Gastroesophageal sphincter (tissue), 4 donors: ENCODE data around the gene STARD9. TPM values are rescaled to one million over a fixed set of nuclear protein-coding genes. Genes with fewer than 3 reads are reported as not detected.

Experiments used
- ATAC-seq: fragments of 150-250 bp; one replicate; pipeline ENCODE4 v1.9.1; 2016; ENCODE audit warnings: mild to moderate bottlenecking, moderate library complexity
- H3K27ac ChIP-seq, 4 donors: fragments of 200-600 bp; sonication (generic) in 3 of 4; 1 replicate in 3 of 4; 2 replicates in 1 of 4; pipeline ENCODE4 v1.5.1; 2016 to 2019
- H3K27me3 ChIP-seq: fragments of 200-600 bp; sonication (generic); one replicate; pipeline ENCODE4 v1.5.1; 2019
- H3K36me3 ChIP-seq, 2 donors: fragments of 200-600 bp; sonication (generic); one replicate each; pipeline ENCODE4 v1.5.1; 2019; ENCODE audit warnings: control low read depth in 1 of 2
- H3K4me1 ChIP-seq, 3 donors: fragments of 200-600 bp; sonication (generic); 1 replicate in 2 of 3; 2 replicates in 1 of 3; pipeline ENCODE4 v1.5.1; 2016 to 2019; ENCODE audit warnings: control low read depth in 2 of 3
- H3K4me3 ChIP-seq, 2 donors: fragments of 200-600 bp; sonication (generic); one replicate each; pipeline ENCODE4 v1.5.1; 2019; ENCODE audit warnings: mild to moderate bottlenecking in 1 of 2, moderate library complexity in 1 of 2
- H3K9me3 ChIP-seq, 3 donors: fragments of 200-600 bp; sonication (generic); one replicate each; pipeline ENCODE4 v1.5.1; 2017 to 2019; ENCODE audit warnings: control low read depth in 2 of 3
- CTCF ChIP-seq, 4 experiments: fragments of 200-600 bp in 2 of 4; fragments of 450-650 bp in 2 of 4; sonication (generic) in 1 of 4; IDR thresholded peaks; one replicate each; pipeline ENCODE4 v1.5.1; 2017 to 2019; ENCODE audit warnings: antibody characterized with exemption in 4 of 4, mild to moderate bottlenecking in 2 of 4, moderate library complexity in 2 of 4
- EP300 ChIP-seq: sonication (generic); formaldehyde crosslinking; IDR thresholded peaks from one replicate; pipeline ENCODE4 v1.6.1; 2017; ENCODE audit warnings: antibody characterized with exemption, mild to moderate bottlenecking
- POLR2A ChIP-seq, 2 donors: fragments of 450-650 bp; IDR thresholded peaks; one replicate each; pipeline ENCODE4 v1.6.1; 2017; ENCODE audit warnings: antibody characterized with exemption in 2 of 2, mild to moderate bottlenecking in 2 of 2, moderate library complexity in 1 of 2
- POLR2AphosphoS5 ChIP-seq: sonication (generic); formaldehyde crosslinking; IDR thresholded peaks from one replicate; pipeline ENCODE4 v1.6.1; 2017; ENCODE audit warnings: antibody characterized with exemption
- WGBS, 2 donors: methylation state at CpG; one replicate each; pipeline ENCODE4 v1.1.5; 2018; ENCODE audit warnings: low coverage in 1 of 2; 5-methylcytosine and 5-hydroxymethylcytosine counted together
- total RNA-seq, 4 donors: library from RNA; depleted of rRNA; stranded (reverse); fragments of >200 nt; gene quantifications; one replicate each; pipeline ENCODE4 v1.1.0, GENCODE V29; 2016

Gene STARD9
- total RNA-seq, 4 donors from 2014 or later, result 15.5 to 78.4 (median 29.1) TPM

GRCh38 chr15:42711746-42712145 is 136.3 kb downstream of the STARD9 start:
- no peak for TF ChIP-seq POLR2AphosphoS5
- no peak for TF ChIP-seq POLR2A (IDR thresholded peaks at IDR 0.05)
- no peaks in the 10 kb centered on the region for H3K27me3 ChIP-seq
- no peak overlapping the region for H3K27ac ChIP-seq
- no peak for ATAC-seq
- WGBS, 2 donors, result 50 to 56% methylated on average over 3 of the region's 3 CpGs
- H3K9me3 ChIP-seq, result no peaks in the 10 kb centered on the region
- peaks cover 0 to 18% of the 10 kb centered on the region in 2 donors for H3K36me3 ChIP-seq
- no peak overlapping the region for H3K4me3 ChIP-seq
- peaks cover 0 to 26% (median 8%) of the 10 kb centered on the region in 3 donors for H3K4me1 ChIP-seq

GRCh38 chr15:42712584-42712983 is 137.2 kb downstream of the STARD9 start:
- Histone ChIP-seq H3K36me3 (peaks cover 0 to 27% of the 10 kb centered on the region in 2 donors), H3K27ac (no peak overlapping the region), H3K4me1 (peaks cover 0 to 18% (median 2%) of the 10 kb centered on the region in 3 donors), H3K9me3 (no peaks in the 10 kb centered on the region), H3K27me3 (no peaks in the 10 kb centered on the region), H3K4me3 (no peak overlapping the region)
- WGBS, 2 donors, result 98% methylated on average over 4 of the region's 4 CpGs; no CpG with 5 or more reads in 1 of the 2 donors
- ATAC-seq, result no peak
- TF ChIP-seq CTCF (IDR thresholded peaks at IDR 0.05) (no peak), EP300 (no peak), POLR2AphosphoS5 (no peak), POLR2A (IDR thresholded peaks at IDR 0.05) (no peak)

- H3K4me1 ChIP-seq, result peaks cover 0 to 12% (median 0%) of the 10 kb centered on the region in 3 donors
- peaks cover 0 to 53% of the 10 kb centered on the region in 2 donors for H3K36me3 ChIP-seq
- H3K27ac ChIP-seq, result no peak overlapping the region
- H3K27me3 ChIP-seq, result no peaks in the 10 kb centered on the region
- TF ChIP-seq POLR2A (IDR thresholded peaks at IDR 0.05) (no peak), CTCF (IDR thresholded peaks at IDR 0.05) (no peak), EP300 (no peak), POLR2AphosphoS5 (no peak)
- no peak overlapping the region for H3K4me3 ChIP-seq
- no peak for ATAC-seq
- WGBS, 2 donors, result 93 to 97% methylated on average over 5 of the region's 5 CpGs
- no peaks in the 10 kb centered on the region for H3K9me3 ChIP-seq
Measured at GRCh38 chr15:42716125-42716524, 140.7 kb downstream of the STARD9 start.

GRCh38 chr15:42716626-42717025 is 141.2 kb downstream of the STARD9 start:
- Histone ChIP-seq H3K27ac (no peak overlapping the region), H3K9me3 (no peaks in the 10 kb centered on the region), H3K4me3 (no peak overlapping the region), H3K27me3 (no peaks in the 10 kb centered on the region), H3K4me1 (peaks cover 0 to 15% (median 0%) of the 10 kb centered on the region in 3 donors), H3K36me3 (peaks cover 0 to 53% of the 10 kb centered on the region in 2 donors)
- ATAC-seq, result no peak
- TF ChIP-seq EP300 (no peak), CTCF (IDR thresholded peaks at IDR 0.05) (no peak), POLR2AphosphoS5 (no peak), POLR2A (IDR thresholded peaks at IDR 0.05) (no peak)
- 100% methylated on average over 1 of the region's 2 CpGs; no CpG with 5 or more reads in 1 of the 2 donors for WGBS, 2 donors

- no peak for ATAC-seq
Measured at GRCh38 chr15:42719043-42719442, 143.6 kb downstream of the STARD9 start.

More at GRCh38 chr15:42719043-42719442, 143.6 kb downstream of the STARD9 start:
- Histone ChIP-seq H3K4me3 (no peak overlapping the region), H3K27me3 (no peaks in the 10 kb centered on the region), H3K9me3 (no peaks in the 10 kb centered on the region), H3K27ac (no peak overlapping the region), H3K4me1 (peaks cover 0 to 20% (median 0%) of the 10 kb centered on the region in 3 donors), H3K36me3 (peaks cover 0 to 77% of the 10 kb centered on the region in 2 donors)
- TF ChIP-seq POLR2AphosphoS5 (no peak), EP300 (no peak), CTCF (IDR thresholded peaks at IDR 0.05) (no peak), POLR2A (IDR thresholded peaks at IDR 0.05) (no peak)
- WGBS, 2 donors, result 65 to 81% methylated on average over 5 of the region's 6 CpGs
